Measurements from ENCODE around the gene LYRM2.

The LYRM2 gene

DNA sequence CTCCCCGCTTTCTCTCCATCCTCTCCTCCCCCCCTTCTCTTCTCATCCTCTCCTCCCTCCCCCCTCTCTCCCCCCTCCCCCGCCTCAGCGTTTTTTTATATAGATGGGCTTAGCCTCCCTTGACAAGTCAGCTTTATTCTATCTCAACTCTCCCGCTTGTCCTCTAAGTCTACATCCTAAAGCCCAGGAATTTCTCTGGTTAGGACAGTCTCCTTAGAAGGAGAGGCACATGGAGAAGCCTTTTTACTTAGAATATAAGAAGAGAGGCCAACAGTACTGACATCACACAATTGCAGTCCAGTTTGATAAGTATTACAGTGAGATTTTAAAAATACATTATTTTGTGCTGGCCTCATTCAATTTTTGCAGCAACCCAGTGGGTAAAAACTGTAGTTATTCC, 83.5 kb downstream of the LYRM2 start:
- no peak for DNase-seq (ENCODE audit: low spot score)

DNA sequence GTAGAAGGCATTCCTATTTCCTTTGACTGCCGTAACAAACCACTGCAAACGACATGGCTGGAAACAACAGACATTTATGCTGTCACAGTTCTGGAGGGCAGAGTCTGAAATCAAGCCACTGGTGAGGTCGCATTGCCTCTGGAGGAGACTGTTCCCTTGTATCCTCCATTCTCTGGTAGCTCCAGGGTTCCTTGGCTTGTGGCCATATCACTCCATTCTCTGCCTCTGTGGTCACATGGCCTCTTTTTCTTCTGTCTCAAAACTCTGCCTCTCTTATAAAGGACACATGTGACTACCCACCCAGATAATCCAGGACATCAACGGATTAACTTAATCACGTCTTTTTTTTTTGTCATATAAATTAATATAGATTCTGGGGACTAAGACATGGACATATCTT, 84.4 kb downstream of the LYRM2 start:
- DNase-seq (ENCODE audit: low spot score): no peak

DNA sequence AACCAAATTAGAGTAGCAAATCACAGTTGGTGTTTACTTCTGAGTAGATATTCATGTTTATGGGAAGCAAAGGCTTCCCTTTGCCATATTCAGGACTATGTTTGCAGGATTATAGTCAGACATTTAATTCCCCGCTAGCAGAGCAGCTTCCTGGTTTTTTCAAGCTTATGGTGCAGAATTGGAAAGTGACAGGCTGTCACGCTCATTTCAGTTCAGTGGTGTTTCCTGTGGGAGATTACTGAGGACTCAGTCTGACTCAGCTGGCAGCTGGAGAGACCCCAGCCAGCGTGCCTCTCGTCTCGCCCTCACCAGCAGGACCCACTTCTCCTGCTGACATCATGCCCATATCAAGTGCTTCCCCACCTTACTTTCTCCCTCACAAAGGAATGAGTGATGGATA, 85.1 kb downstream of the LYRM2 start:
- DNase-seq (ENCODE audit: low spot score): no peak

DNA sequence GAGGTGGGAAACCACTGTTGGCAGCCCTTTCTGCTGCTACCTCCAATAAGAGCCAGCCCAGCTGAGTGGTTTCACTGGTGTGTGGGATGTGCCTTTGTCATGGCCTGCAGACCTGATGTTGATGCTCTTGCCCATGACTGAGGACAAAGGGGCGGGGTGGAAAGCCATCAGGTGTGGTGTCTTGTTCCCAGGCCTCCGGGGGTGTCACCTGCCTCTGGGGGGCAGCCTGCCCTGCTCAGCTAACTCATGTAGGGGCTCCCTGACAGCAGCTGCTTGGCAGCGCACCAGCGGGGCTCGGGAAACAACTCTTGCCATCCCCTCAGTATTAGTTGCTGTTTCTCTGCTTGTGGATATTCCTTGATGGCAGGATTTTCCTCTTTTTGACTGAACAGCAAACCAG, 91.3 kb downstream of the LYRM2 start:
- DNase-seq (ENCODE audit: low spot score): no peak

DNA sequence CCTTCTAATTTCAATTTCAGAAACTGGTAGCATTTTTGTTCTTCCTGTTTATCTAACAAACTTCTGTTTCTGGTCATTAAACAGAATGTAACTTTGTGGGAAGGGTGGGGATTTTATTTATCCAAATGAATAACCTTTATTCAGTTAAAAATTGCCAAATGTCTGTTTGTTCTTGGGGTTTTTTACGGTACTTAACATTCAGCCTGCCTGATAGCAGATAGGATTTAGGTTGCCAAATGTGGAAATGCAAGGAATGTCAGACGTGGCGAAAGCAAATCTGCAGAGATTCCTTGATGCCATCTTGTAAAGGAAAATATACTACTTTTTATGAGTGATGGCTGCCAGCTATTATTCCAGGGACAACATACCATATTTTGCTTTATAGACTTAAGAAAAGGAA, 95.7 kb downstream of the LYRM2 start:
- DNase-seq (ENCODE audit: low spot score): no peak

DNA sequence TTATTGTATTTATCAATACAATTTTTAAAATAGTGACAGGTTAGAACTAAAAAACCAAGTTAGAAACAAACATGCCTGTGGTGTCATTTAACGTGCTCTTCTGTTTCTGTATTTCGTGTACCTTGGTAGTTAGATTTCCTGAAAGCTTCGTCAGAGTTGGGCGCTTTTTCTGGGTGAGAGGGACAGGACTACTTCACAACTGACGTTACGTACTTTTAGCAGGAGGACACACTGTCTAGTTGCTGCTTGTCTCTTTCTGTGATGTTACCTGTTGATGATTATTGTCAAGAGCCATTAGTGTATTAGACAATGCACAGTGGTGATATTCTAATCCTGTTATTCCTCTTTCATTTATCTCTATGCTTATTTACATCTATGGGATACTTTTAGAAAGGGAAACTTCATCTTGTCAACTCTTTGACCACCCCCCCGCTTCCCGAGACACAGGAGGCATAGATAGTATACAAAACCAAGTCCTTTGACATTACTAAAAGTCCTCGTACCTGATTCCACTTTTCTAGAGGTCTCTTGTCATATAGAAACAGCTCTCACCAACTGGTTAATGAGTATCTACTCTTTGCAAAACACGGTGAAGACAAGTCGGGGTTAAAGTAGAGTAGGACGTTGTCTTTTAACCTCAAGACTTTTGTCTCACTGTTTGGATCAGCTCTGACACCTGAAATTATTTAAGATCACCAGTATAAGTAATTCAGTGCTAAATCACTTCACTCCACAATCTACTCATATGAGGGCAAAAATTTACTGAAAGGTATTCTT, 96.3 kb downstream of the LYRM2 start:
- DNase-seq (ENCODE audit: low spot score): no peak

DNA sequence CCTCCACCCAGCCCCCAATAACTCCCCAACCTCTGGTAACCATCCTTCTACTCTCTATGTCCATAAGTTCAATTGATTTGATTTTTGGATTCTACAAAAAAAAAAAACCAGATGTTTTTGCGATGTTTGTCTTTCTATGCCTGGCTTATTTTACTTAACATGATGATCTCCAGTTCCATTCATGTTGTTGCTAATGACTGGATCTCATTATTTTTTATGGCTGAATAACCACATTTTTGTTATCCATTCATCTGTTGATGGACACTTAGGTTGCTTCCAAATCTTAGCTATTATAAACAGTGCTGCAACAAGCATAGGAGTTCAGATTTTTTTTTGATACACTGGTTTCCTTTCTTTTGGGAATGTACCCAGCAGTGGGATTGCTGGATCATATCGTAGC, 98.8 kb downstream of the LYRM2 start:
- DNase-seq (ENCODE audit: low spot score): no peak

DNA sequence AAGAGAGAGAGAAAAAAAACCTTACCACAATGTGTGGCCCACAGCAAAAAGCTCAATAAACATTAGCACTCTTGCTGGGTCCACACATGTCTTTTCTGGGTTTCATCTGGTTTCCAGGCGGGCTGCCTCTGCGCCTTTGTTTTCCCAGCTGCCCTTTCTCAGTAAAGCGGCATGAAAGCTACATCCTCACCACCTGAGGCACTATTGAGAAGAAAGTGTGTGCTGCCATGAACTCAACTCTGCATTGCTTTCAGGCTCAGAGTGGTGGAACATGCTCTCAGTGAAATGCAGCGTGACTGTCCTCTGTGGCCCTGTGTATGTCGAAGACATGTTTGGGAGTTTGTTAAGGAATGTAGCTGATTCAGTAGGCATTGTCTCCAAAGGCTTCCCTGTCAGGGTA, 102.3 kb downstream of the LYRM2 start:
- DNase-seq (ENCODE audit: low spot score): no peak

DNA sequence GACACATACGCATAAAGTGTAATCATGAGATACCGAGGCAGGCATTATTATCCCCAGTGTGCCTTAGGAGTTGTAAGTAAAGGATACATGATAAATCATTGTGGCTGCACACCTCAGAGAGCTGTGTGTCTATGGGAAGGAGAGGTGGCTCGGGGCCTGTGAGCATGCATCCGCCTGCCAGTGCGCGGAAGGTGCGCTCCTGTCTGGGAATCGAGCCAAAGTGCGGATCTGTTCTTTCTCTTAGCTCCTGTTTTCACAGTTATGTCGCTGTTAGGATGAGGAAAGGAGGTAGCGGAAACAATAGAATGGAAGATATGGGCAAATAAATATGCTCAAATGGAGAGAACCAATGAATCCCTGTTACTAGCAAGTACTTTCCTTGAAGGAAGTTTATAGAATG, 107.6 kb downstream of the LYRM2 start:
- no peak for DNase-seq (ENCODE audit: low spot score)

DNA sequence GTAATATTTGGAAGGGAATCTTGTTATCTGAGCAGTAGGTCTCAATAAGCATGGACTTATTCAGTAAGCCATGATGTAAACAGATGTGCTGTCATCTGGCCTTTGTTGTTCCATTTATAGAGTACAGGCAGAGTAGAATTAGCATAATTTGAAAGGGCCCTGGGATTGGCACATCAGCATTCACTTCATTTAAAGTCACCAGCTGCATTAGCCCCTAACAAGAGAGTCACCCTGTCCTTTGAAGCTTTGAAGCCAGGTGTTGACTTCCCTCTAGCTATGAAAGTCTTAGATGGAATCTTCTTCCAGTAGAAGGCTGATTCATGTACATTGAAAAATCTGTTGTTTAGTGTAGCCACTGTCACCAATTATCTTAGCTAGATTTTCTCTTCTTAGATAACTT, 109.7 kb downstream of the LYRM2 start:
- DNase-seq (ENCODE audit: low spot score): no peak

DNA sequence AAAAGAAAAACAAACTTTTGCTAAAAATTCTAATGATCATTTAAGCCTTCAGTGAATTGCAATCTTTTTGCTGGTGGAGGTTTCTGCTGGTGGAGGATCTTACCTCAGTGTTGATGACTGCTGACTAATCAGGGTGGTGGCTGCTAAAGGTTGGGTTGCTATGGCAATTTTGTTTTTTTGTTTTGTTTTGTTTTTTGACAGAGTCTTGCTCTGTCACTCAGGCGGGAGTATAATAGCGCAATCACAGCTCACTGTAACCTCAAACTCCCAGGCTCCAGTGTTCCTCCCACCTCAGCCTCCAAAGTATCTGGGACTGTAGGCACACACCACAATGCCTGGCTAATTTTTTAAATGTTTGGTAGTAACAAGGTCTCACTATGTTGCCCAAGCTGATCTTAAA, 110.9 kb downstream of the LYRM2 start:
- no peak for DNase-seq (ENCODE audit: low spot score)

DNA sequence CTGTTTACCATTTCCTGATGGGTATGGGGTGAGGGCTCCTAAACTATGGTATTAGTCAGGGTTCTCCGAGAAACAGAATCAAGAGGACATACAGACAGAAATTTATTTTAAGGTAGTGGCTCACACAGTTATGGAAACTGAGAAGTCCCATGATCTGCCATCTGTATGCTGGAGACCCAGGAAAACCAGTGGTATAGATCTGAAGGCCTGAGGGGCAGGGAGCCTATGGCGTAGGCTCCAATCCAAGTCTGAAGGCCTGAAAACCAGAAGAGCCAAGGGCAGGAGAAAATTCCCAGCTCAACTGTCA, 112.0 kb downstream of the LYRM2 start:
- no peak for DNase-seq (ENCODE audit: low spot score)

DNA sequence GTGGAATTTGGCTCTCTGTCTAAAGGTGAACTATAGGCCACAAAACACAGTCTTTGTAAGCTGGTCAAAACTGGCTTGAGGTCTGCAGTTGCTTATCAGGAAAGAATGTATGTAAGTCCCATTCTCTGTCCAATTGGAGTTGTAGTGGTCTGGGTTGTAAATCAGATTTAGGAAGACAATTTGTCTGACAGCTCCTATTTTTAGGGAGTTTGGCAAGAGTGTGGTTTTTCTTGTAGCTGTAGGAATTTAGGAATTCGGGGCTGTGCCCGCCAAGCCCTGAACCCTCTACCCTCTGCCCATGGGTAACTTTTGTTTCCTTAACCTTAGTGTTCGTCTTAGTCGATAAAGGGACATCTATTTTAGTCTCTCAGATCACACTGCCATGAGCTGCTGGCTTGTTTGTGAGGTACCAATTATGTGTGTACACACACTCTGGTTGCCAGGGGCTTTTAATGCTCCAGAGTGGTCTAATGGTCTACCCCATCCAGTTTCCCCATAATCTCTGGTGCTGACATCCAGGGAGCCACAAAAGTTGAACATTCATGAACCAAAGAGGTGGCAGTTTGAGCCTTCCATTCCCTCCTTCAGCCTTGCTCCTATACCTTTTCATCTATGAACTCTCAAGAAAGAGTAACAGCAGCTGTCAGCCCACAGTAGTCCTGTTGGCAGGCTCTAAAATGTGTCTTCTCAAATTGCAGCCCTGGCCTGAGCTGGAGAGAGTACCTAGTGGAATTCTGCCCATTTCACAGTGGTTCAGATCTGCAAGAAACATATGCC, 112.6 kb downstream of the LYRM2 start:
- DNase-seq (ENCODE audit: low spot score): no peak

DNA sequence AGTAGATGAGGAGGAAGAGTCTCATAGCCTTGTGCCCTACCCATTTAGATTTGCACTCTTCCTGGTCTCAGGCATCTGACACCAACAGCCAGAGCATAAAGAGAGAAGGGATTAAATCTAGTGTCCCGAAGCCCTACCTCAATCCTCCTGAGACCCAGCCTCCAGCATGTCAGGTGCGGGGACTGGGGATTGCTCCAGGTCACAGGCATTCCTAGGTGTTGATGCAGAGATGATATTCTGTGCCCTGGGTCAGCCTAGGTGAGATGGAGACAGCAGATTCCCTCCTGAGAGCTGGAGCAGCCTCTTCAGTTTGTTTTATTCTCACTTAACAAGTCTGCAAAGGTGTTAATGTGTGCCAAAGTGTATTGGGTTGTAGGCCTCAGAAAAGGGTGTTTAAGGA, 115.8 kb downstream of the LYRM2 start:
- no peak for DNase-seq (ENCODE audit: low spot score)

DNA sequence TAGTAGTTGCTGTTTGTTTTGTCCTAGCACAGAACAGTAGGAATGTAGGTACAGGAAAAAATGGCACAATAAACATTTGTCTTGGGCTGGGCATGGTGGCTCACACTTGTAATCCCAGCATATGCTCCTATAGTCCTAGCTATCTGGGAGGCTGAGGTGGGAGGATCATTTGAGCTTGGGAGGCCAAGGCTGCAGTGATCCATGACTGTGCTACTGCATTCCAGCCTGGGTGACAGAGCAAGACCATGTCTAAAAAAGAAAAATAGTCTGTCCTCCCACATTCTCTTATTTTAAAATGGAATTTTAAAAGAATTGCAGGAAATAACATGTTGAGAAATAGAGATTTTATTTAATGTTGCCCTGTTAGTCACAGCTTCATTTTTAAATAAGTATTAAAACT, 117.8 kb downstream of the LYRM2 start:
- DNase-seq (ENCODE audit: low spot score): no peak

DNA sequence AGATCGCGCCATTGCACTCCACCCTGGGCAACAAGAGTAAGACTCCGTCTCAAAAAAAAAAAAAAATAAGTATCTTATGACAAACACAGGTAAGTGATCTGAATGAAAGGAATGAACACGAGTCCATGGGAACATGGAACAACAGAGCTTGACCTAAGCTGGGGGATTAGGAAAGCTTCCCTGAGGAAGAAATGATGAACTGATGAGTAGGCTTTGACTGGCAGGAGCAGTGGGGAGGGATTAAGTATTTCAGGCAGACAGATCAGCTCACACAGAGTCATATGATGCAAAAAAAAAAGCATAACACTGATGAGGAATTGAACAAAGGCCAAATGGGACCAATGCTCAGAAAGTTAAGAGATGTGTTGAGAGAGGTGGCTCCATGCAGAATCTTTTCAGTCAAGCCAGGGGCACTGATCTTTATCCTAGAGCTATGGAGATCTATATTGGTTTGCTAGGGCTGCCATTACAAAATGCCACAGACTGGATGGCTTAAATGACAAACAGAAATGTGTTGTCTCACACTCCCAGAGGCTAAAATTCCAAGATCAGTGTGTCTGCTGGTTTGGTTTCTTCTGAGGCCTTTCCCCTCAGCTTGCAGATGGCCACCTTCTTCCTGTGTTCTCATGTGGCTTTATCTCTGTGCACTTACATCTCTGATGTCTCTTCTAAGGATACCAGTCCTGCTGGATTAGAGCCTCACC, 120.0 kb downstream of the LYRM2 start:
- DNase-seq (ENCODE audit: low spot score): no peak

Data from left forelimb (tissue), 1 donor.